ENCODE measurements around the gene COLEC12.
"Not testable (repeated sequence)": the region's sequence is repeated elsewhere in the genome, so short reads cannot be mapped to it uniquely, and the experiment has no call there.

The COLEC12 gene

DNA sequence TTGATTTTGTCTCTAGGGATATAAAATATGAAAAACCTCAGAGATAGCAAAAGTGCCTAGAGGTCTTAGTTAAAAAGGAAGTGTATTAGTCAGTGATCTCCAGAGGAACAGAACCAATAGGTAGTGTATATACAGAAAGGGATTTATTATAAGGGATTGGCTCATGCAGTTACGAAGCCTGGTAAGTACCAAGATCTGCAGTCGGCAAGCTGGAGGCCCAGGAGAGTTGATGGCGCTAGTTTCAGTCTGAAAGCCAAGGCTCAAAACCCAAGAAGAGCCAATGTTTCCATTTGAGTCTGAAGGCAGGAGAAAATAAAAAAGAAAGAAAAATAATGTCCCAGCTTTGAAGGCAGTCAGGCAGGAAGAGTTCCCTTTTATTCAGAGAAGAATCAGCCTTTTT is 93.3 kb downstream of the COLEC12 start:
- no peak for DNase-seq

DNA sequence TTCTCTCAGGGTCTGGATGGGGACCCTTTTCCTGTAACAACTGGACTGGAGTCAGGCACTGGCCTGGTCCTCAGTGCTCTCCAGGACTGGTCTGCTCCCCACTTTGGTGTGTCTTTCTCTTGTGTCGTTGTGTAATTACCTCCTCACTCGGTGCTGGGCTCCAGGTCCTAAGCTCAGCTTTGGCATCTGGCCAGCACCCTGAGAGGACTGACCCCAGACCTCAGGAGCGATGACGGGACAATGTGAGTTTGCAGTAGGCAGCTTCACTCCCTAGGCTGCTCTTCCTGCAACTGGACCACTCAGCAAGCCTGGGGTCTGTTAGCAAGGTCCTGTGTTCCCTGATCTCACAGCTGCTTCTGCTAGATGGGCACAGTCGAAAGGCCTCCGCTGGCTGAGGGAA is 93.8 kb downstream of the COLEC12 start:
- DNase-seq: no peak

DNA sequence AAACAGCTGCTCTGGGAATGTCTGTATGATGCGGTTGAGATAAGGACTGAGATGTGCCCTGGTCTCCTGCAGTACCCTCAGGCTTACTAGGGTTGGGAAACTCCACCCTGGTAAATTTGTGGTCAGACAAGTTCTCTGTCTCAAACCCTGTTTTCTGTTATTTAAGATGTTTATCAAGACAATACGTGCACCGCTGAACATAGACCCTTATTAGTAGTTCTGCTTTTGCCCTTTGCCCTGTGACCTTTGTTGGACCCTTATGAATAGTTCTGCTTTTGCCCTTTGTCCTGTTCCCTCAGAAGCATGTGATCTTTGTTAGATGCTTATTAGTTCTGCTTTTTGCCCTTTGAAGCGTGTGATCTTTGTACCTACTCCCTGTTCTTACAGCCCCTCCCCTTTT is 95.5 kb downstream of the COLEC12 start:
- DNase-seq: not testable (repeated sequence)

DNA sequence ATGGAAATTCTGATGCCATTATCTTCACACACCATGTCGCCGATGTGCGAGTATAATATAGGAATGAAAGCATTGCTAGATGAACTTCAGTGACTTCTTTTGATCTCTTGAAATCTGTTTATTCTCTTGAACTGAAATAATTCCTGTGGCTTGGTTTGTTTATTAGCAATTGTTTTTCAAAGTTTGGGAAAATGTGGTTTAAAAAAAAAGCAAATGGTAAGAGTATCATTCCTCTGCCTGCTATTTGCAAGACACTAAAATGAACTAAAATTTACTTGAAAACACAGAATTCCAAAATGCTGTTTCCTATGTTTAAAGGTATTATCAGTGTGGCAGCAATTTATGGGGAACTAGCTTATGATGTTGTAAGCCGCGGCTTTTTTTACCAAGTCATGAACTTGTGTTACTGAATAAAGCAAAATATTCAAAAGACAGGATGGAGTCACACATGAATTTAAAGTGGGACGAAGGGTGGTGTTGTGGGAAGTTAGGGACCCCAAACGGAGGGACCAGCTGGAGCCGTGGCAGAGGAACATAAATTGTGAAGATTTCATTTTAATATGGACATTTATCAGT is 96.4 kb downstream of the COLEC12 start:
- DNase-seq: no peak

DNA sequence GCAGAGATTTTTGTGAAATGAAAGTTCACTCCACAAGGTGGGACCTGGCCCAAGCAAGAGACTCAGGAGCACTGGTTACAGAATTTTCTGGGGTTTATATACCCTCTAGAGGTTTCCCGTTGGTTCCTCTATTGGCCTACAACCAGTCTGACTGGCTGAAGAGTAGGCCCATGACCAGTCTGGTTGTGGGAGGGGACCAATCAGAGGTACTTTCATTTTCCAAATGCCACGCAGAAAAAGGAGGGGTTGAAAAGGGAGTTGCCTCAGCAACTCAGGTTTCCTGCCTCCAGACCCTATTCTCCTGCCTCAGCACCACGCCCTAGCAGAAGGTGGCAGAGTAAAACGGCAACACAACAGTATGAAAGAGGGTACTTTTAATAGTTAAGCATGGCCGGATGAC is 98.4 kb downstream of the COLEC12 start:
- no peak for DNase-seq

DNA sequence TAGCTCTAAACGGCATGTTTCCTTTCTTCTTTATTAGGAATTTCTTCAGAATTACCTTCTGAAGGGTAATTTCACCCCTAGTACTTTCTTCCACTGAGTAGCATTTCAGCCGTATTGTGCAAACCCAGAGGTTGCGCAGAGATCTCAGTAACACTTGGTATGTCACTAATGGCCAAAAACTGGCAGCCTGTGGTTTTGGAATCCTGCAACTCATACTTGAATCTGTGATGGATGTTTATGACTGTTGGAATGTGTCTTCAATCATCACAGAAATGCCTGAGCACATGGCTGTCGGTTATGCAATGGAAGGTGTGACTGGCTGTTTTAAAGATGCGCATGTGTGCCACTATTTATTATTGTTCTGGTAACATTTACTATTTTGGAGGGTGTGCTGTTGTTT is 100.0 kb downstream of the COLEC12 start:
- DNase-seq: no peak

DNA sequence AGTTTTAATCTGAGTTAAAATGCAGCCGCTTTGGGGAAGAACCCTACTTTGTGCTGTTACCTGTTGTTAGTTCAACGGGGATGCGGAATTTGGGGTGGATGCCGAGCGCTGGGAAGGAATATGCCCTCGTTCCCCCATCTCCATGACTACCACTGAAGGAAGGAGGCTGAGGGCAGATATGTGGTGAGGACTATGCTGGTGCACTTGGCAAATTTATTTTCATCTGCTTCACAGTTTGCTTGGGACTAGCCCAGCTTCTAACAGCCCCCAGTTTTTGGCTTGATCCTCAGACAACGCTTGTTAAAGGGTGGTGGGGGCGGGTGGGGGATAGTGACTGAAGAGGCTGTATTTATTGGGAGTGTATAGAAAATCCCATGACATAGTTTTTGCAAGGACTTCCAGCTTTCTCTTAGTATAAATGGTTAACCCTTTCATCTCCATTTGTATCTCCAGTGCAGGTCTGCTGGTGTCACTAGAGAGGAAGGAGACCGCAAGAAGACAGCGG is 100.8 kb downstream of the COLEC12 start:
- no peak for DNase-seq

DNA sequence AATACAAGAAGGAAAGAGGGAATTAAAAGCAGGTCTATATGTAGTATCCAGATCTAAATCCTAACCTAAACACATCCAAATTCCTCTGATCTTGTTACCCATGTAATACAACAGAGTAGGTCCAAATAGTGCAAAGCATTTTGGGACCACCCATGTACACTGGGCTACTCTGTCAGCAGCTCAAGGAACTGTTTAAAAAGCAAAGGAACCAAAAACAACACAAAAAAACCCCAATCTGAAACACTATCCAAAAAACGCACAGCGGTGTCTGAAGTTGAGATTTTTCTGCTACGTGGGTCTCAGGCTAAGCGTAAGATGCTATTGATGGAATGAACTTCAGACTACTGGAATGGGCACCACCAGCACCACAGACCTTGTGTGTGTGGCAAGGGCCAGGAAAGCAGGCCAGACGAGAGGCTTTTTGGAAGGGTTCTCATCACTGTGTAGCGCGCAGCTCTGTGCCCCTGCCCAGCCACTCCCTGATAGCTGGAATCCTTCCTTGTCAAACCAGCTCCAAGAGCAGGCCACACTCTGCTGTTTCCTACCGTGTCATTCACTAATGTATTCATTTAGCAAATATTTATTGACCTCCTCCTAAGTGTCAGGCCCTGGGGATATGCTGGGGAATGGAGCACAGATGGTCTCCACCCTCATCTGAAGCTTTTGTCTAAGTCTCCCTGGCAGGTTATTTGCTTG is 101.4 kb downstream of the COLEC12 start:
- peak; percentile 57 for DNase-seq

DNA sequence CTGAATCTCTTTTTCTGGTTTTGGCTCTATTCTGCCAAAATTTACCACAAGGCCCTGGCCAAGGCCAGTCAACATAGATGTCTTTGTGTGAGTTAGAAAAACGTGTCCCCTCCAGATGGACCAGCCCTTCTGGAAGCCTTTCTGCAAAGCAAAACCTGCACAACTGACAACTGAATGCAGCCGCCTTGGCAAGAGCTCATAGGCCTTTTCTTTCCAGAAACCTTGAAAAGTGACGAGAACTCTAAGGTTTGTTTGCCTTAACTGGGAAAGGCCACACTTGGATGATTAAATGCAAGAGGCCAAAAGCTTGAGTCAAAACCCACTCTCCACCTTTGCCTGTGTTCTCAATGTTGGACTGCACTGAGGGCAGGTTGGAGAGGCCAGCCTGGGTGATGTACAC is 103.9 kb downstream of the COLEC12 start:
- no peak for DNase-seq

DNA sequence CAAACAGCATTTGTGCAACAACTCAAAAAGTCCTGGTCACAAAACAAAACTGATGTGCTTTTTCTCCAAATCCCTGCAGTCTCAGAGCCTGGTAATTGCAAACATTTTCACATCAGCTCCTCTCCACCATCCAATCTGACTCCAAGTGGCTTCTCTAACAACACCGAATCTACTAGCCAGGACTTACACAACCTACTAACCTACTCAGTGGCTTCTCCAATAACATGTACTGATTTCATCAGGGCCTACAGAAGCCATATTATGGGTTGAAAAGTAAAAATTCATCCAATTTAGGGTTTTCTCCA is 104.3 kb downstream of the COLEC12 start:
- DNase-seq: no peak

DNA sequence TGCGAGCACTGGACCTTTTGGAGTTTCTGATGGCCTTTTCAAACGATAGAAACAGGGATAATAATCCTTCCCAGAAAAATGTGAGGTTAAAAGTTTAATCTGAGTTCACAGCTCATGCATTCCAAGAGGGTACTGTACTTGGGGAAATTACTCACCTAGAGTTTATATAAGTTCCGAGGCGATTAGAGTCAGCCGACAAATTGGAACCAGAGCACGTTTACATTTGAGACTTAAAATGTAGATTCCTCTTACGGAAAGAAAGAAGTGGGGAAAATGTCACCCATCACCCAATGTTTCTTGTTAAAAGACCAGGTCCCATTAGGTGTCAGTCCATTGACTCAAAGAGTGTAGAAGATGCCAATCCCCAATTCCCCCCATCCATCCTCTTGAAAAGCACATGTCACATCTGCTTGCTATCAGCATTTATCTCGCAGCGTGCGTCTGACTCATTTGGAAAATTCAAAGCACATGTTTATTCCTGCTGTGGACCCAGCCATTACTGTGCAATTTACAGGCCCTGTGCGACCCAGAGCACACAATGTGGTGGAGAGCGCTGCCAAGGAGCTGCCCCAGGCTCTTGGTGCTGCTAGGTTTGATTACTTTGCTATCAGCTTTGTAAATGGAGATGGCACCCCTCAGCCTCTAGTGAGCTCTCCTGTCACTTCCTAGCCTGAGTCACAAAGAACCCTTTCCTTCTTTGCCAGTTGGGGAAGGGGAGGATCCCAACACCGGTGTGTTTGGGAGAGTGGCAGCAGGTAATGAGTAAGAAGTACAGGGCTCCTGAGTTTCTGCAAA is 104.8 kb downstream of the COLEC12 start:
- DNase-seq: peak; percentile 56

DNA sequence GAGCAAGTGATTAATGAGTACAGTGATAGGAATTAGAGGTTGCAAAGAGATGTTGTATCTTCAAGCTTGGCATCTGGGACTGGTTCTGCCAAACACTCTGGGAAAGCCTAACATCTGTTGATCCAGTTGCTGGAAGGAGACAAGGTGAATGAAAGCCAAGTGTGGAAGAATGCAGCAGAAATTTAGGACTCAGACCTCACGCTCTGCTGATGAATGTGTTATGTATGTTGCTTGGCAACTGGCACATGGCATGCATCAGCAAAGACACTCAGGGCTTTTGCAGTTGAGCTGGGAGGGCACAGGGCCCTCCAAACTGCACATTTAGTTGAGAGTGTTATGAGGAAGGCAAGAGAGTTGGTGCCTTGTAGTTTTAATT is 105.5 kb downstream of the COLEC12 start:
- DNase-seq: peak; percentile 63

DNA sequence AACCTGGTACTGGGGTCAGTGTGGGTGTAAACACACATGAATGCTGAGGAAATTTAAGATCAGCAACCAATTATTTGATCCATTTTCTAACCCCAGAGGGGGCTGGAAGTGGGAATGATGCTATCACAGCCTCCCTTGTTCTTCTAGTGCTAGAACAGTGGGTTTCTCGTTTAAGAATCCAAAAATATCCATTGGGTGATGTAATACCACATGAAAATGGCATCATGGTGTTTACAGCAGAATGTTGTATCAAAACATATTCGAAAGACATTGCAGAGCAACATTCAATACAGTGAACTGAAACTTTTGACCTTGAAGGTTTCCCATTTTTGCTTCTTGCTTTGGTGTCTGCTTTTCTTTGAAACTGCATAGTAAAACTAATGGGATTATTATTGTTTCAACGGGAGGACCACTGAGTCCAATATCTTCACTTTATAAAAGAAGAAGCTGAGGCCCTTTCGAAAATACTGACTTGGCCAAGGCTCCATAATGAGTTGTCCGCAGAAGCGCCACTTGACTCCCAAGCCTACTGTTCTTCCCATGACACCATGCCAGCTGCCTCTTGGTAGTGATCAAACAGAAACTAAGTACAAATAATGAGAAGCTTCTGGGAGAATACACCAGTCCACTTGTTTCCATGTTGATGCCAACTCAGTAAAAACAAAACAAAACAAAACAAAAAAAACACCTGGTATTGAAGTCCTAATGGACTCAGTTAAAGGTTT is 106.1 kb downstream of the COLEC12 start:
- DNase-seq: no peak

DNA sequence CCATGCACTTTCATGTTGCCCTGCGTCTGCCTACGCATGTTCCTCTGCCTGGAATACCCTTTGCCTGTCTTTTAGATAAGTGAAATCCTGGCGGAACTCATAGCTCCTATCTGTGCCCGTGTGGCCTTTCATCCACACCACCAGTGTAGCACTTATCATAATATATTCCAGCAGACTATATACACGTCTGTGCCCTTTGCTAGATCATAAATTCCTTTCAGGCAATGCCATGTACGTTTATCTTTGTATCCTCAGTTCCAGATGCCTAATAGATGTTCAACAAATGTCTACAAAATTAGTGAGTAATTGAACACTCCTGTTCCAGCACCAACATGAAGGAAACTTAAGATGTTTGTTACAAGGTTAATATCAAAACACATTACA is 106.9 kb downstream of the COLEC12 start:
- no peak for DNase-seq

DNA sequence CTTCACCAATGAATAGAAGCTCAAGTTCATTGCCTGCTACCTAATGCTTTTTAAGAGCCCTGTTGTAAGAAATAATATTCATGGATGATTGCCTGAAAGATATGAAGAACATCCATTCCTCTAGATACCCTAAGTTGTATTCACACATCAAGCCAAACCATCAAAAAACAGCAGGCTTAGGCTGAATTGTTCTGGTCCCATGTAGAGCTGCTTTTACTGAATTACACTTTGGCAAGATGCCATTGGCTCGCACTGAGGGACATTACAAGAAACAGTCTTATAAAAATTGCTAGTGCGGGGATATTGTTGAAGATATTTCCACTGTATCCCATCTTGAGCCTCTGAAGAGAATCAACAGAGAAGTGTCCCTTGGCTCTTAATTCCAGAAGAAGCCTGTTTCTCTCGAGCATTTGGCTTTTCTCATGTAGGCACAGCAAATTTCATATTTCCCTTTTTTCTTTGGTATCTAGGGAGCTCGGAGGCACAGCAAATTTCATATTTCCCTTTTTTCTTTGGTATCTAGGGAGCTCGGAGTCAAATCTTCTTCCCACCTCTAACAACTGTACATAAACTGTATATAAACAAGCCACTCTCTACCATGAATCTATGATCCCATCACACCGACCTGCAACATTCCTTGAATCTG is 107.5 kb downstream of the COLEC12 start:
- DNase-seq: no peak

DNA sequence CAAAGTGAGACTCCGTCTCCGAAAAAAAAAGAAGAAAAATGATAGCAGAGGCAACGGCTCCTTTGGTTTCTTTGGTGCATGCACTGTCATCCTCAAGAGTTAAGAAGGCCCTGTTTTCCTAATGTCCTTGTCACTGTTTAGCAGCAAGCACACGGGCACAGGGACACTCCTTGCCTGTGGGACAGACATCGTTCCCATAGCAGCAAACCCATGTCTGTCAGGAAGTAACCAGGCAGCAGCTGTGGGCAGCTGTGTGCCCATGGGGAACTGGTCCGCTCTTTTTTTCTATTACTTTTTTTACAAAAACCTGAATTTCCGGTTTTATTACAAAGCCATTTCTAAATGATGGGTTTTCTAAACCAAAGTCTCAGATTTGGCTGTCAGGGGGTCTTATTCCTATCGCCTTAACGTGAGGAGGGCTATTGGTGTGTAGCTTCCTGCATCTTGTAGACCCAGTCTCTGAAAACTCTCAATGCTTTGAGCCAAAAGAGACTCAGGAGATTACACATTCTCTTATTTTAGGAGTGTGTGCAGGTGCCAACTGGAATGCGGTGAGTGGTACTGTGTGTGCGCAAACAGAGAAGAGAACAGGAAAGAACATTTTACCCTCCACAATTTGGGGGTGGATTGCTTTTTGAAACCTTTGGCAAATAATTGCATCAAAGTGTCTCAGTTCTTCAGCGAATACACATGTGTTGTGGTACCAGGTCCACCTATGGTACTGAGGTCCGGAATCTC is 109.6 kb downstream of the COLEC12 start:
- no peak for DNase-seq

DNA sequence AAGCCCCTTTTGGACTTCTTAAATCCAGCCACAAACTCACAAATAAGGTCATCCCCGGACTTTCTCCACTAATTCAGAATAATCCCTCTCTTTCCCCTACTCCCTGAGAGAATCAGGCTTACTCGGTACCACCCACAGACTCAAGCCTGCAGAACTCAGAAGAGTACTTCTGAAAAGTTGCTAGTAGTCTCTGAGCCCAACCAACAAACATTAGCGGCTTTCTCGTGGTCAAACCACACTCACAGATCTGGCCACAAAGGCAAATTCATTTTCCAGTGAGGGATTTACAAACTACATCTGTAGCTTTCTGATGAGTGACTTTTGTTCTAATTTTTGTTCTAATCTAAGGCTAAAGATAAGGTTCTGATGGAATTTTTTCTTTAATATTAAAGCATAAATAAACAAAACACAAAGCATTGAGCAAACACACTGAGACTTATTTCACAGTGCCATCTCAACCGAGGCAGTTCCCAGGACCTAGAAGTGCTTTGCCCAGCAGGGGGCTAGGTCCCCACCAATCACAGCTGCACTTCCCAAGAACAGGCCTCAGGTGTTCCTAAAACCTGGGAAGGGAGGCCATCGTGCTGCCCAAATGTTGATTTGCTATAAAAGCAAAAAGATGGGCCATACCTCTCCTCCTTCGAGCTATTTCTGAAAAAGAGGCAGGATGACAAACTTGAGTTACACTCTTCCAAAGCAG is 110.7 kb downstream of the COLEC12 start:
- no peak for DNase-seq

DNA sequence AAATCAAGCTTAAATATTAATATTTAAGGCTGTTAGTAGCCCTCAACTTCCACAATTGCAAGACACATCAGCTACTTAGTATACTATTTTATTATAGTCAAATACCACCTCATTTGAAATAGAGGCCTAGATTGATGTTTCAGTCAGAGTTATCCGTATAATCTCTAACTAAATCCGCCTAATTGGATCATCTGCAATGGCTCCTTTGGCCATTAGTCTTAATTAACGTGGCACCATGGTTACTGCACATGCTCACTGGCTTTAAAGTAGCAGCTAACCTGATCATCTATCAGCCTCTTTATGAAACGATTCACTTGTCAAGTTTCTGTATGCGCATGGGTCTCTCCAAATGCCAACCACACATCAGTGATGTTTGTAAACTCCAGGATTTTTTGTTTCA is 112.3 kb downstream of the COLEC12 start:
- no peak for DNase-seq

DNA sequence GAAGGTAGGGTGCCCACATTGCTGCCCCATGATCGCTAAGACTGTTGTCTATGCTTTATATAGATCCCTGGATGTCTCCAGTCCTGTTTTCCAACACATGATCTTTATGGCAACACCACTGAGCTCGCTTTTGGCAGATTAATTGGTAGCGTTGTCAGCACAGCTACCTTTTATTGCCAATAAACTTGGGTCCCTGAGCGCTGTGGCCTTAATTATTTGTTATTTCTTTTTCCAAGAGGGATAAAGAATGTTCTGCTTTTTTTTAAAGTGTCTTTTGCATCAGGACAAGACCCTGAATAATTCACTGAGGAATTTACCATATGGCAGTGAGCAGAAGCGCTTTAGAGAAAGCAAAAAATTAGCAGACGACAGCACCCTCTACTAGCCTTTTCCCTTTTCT is 113.5 kb downstream of the COLEC12 start:
- DNase-seq: no peak

DNA sequence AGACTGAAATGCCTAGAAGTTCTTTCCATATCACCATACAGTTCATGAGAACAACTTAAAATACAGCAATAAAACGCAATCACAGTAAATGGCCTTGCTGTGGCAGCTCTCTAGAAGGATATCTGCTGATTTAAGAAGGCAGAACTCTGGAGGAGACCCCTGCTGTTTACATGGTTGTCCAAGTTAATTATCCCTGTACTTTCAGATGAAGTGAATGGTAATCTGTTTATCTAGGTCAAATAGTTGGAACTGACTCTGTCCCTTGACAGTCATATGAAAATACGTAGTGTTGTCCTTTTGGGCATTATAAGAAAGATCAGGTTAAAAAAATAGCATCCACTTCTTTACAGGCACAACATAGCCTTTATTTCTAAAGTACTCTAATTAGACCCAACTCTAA is 115.6 kb downstream of the COLEC12 start:
- DNase-seq: no peak

DNA sequence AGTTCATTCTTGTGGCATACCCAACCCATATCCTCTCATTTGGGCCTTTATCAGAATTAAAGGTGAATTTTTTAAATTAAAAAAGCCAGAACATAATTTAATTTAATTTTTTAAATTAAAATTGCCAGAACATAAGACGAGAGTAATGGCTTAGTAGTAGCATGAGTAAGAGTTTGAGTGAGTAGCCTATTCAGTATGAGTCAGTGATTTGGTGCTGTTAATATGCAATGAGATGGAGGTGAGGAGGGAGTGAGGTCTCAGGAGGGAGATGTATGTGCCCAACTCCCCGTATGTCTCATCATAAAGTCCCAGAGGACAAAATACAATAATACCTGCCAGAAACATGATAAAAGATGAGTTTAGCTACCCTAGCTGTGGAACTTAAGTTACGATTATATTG is 117.4 kb downstream of the COLEC12 start:
- DNase-seq: no peak
